Stimulated activated effector memory CD8-positive, alpha-beta T cell treated with anti-CD3 and anti-CD28 coated beads, Interleukin-12 subunit alpha, Interleukin-12 subunit beta, amount 100 ng/mL, for 72 hours (primary cell): ENCODE data around the gene KATNAL2.

ENCODE experiments used
- ATAC-seq: fragments of 150-1000 bp; cut with Tn5 transposase; 2 replicates; pipeline ENCODE4 v1.10.0; 2021
- DNase-seq, 2 donors: peaks; one replicate each; pipeline ENCODE4 v3.0.0; 2021 to 2022; ENCODE audit warnings: low spot score in 2 of 2
- H3K27ac Mint-ChIP-seq: one replicate; pipeline ENCODE4 v1.8.0; 2022; ENCODE audit warnings: mild to moderate bottlenecking, mixed read lengths
- H3K36me3 Mint-ChIP-seq: one replicate; pipeline ENCODE4 v1.8.0; 2022; ENCODE audit warnings: mild to moderate bottlenecking, mixed read lengths
- H3K4me1 Mint-ChIP-seq: one replicate; pipeline ENCODE4 v1.8.0; 2022; ENCODE audit warnings: mixed read lengths
- H3K4me3 Mint-ChIP-seq: one replicate; pipeline ENCODE4 v1.8.0; 2022; ENCODE audit warnings: mild to moderate bottlenecking, mixed read lengths
- H3K9me3 Mint-ChIP-seq: one replicate; pipeline ENCODE4 v1.8.0; 2022; ENCODE audit warnings: mixed read lengths

KATNAL2 gene

GRCh38 chr18:47036927-47037578, 119.7 kb downstream of the KATNAL2 start:
- Mint-ChIP-seq H3K4me1 (no peaks in the 10 kb centered on the region), H3K4me3 (no peak overlapping the region), H3K9me3 (no peaks in the 10 kb centered on the region), H3K27ac (no peak overlapping the region), H3K36me3 (no peaks in the 10 kb centered on the region)
- ATAC-seq: no peak
- no peak for DNase-seq

GRCh38 chr18:47040982-47041381, 123.6 kb downstream of the KATNAL2 start:
- Mint-ChIP-seq H3K9me3 (no peaks in the 10 kb centered on the region), H3K4me3 (no peak overlapping the region), H3K36me3 (no peaks in the 10 kb centered on the region), H3K4me1 (no peaks in the 10 kb centered on the region), H3K27ac (no peak overlapping the region)
- DNase-seq (no peak), ATAC-seq (no peak)

DNA sequence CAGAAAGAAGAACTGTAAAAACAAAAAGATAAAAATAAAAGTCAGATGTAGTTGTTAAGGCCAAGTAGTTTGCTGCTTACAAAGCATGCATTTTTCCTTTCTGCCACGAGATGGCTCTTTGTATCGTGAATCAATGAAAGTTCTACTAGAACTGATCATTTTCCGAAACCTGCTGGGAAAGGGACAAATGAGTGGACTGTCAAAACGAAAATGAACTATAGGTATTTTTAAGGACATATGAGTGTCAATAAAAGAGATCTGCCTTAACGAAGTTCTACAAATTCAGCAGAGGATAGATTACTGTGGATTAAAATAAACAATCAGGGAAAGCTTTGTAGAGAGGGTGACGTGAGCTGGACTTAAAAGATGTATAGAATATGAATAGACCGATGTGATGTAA, 133.1 kb downstream of the KATNAL2 start:
- Mint-ChIP-seq H3K36me3 (no peaks in the 10 kb centered on the region), H3K27ac (no peak overlapping the region), H3K9me3 (no peaks in the 10 kb centered on the region), H3K4me3 (no peak overlapping the region), H3K4me1 (peaks cover 5% of the 10 kb centered on the region)
- ATAC-seq (no peak), DNase-seq (no peak)

GRCh38 chr18:47054369-47054768, 137.0 kb downstream of the KATNAL2 start:
- no peak for DNase-seq
- Mint-ChIP-seq H3K4me3 (no peak overlapping the region), H3K27ac (no peak overlapping the region), H3K36me3 (no peaks in the 10 kb centered on the region), H3K4me1 (peaks cover 5% of the 10 kb centered on the region), H3K9me3 (no peaks in the 10 kb centered on the region)
- ATAC-seq: no peak

GRCh38 chr18:47062471-47062870, 145.1 kb downstream of the KATNAL2 start:
- no peaks in the 10 kb centered on the region for H3K4me1 Mint-ChIP-seq
- no peaks in the 10 kb centered on the region for H3K9me3 Mint-ChIP-seq
- ATAC-seq: no peak
- no peak for DNase-seq
- H3K36me3 Mint-ChIP-seq: no peaks in the 10 kb centered on the region
- H3K27ac Mint-ChIP-seq: no peak overlapping the region
- no peak overlapping the region for H3K4me3 Mint-ChIP-seq

GRCh38 chr18:47063096-47063495, 145.7 kb downstream of the KATNAL2 start:
- no peak for DNase-seq
- Mint-ChIP-seq H3K27ac (no peak overlapping the region), H3K9me3 (no peaks in the 10 kb centered on the region), H3K4me1 (no peaks in the 10 kb centered on the region), H3K36me3 (no peaks in the 10 kb centered on the region), H3K4me3 (no peak overlapping the region)
- no peak for ATAC-seq

DNA sequence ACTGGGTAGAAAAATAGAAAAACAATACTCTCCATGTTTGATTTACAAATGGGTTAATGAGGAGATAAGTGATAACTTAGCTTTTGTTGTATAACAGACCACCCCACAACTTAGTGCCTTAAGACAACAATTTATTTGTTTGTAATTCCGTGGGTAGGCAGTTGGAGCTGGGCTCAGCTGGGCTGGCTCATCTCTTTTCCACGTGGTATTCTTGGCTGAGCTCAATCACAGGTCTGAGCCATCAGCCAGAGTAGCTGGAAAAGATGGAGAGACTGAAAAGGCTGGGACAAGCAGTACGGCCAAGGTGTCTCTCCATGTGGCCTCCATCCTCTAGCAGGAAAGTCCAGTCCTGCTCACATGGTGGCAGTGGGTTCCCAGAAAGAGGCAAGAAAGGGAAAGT, 150.2 kb downstream of the KATNAL2 start:
- no peak for DNase-seq
- H3K36me3 Mint-ChIP-seq: no peaks in the 10 kb centered on the region
- no peaks in the 10 kb centered on the region for H3K4me1 Mint-ChIP-seq
- no peak overlapping the region for H3K4me3 Mint-ChIP-seq
- H3K9me3 Mint-ChIP-seq: no peaks in the 10 kb centered on the region
- ATAC-seq: no peak
- H3K27ac Mint-ChIP-seq: no peak overlapping the region

GRCh38 chr18:47075098-47075883, 157.9 kb downstream of the KATNAL2 start:
- H3K36me3 Mint-ChIP-seq: no peaks in the 10 kb centered on the region
- H3K4me1 Mint-ChIP-seq: no peaks in the 10 kb centered on the region
- no peaks in the 10 kb centered on the region for H3K9me3 Mint-ChIP-seq
- no peak overlapping the region for H3K4me3 Mint-ChIP-seq
- no peak overlapping the region for H3K27ac Mint-ChIP-seq
- DNase-seq (no peak), ATAC-seq (no peak)

GRCh38 chr18:47077111-47077510, 159.7 kb downstream of the KATNAL2 start:
- no peak overlapping the region for H3K4me3 Mint-ChIP-seq
- H3K4me1 Mint-ChIP-seq: no peaks in the 10 kb centered on the region
- DNase-seq (no peak), ATAC-seq (no peak)
- H3K36me3 Mint-ChIP-seq: no peaks in the 10 kb centered on the region
- no peaks in the 10 kb centered on the region for H3K9me3 Mint-ChIP-seq
- H3K27ac Mint-ChIP-seq: no peak overlapping the region

GRCh38 chr18:47080872-47081271, 163.5 kb downstream of the KATNAL2 start:
- Mint-ChIP-seq H3K4me1 (no peaks in the 10 kb centered on the region), H3K36me3 (no peaks in the 10 kb centered on the region)
- ATAC-seq: no peak

GRCh38 chr18:47081578-47081977, 164.2 kb downstream of the KATNAL2 start:
- DNase-seq (no peak), ATAC-seq (no peak)
- H3K4me1 Mint-ChIP-seq: no peaks in the 10 kb centered on the region
- no peak overlapping the region for H3K27ac Mint-ChIP-seq
- no peaks in the 10 kb centered on the region for H3K9me3 Mint-ChIP-seq
- no peak overlapping the region for H3K4me3 Mint-ChIP-seq
- H3K36me3 Mint-ChIP-seq: no peaks in the 10 kb centered on the region

More at GRCh38 chr18:47080872-47081271, 163.5 kb downstream of the KATNAL2 start:
- Mint-ChIP-seq H3K27ac (no peak overlapping the region), H3K4me3 (no peak overlapping the region), H3K9me3 (no peaks in the 10 kb centered on the region)
- no peak for DNase-seq

DNA sequence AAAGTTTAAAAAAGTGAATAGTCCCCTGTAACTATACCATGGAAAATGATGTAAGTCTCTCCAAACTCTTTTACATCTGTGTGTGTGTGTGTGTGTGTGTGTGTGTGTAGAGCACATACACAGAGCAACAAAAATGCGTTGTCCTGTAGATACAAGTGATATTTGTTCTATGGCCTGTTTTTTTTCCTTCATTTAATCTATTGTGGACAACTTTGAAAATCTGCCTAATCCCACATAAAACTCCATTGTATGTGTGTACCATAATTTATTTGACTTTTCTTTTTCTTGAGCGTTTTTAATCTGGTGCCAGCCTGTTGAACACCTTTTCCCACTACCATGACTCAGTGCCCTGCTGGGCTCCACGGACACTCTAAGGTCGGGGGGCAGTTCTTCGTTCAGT, 170.3 kb downstream of the KATNAL2 start:
- ATAC-seq: no peak
- H3K4me1 Mint-ChIP-seq: no peaks in the 10 kb centered on the region
- H3K27ac Mint-ChIP-seq: no peak overlapping the region
- no peaks in the 10 kb centered on the region for H3K9me3 Mint-ChIP-seq
- H3K4me3 Mint-ChIP-seq: no peak overlapping the region
- DNase-seq: no peak
- no peaks in the 10 kb centered on the region for H3K36me3 Mint-ChIP-seq

GRCh38 chr18:47095810-47096209, 178.4 kb downstream of the KATNAL2 start:
- Mint-ChIP-seq H3K27ac (no peak overlapping the region), H3K9me3 (no peaks in the 10 kb centered on the region), H3K4me1 (no peaks in the 10 kb centered on the region), H3K36me3 (no peaks in the 10 kb centered on the region), H3K4me3 (no peak overlapping the region)
- no peak for ATAC-seq
- DNase-seq: no peak

DNA sequence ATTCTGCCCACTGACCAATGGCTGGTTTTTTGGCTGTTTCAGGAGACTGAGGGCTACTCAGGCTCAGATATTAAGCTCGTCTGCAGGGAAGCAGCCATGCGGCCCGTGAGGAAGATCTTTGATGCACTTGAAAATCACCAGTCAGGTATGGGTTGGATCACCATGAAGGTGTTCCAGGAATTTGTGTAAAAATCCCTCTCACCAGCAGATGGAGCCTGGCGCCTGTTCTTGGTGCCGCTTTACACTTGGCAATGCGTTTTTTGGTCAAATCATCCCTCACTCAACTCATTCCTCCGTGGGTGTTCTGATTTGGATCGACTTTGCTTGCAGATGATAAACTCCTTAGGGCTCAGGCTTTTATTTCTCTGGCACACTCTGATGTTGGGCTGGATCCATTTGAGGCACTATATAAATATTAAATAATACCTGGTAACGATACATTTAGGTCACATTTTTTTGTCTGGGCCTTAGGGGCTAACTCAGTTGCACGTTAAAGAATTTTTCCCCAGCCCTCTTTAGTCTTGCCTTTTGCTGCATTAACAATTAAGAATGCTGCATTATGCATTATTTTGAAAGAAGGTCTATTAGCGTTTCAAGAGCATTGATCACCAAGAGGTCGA, 182.9 kb downstream of the KATNAL2 start:
- DNase-seq (peak; percentile 38 to 78), ATAC-seq (peak; percentile 67)
- Mint-ChIP-seq H3K9me3 (no peaks in the 10 kb centered on the region), H3K27ac (no peak overlapping the region), H3K4me3 (no peak overlapping the region), H3K4me1 (no peaks in the 10 kb centered on the region), H3K36me3 (no peaks in the 10 kb centered on the region)

GRCh38 chr18:47108373-47108772, 191.0 kb downstream of the KATNAL2 start:
- H3K9me3 Mint-ChIP-seq: no peaks in the 10 kb centered on the region
- no peak overlapping the region for H3K4me3 Mint-ChIP-seq
- H3K36me3 Mint-ChIP-seq: peaks cover 44% of the 10 kb centered on the region
- H3K27ac Mint-ChIP-seq: no peak overlapping the region
- H3K4me1 Mint-ChIP-seq: no peaks in the 10 kb centered on the region
- no peak for DNase-seq
- ATAC-seq: no peak

DNA sequence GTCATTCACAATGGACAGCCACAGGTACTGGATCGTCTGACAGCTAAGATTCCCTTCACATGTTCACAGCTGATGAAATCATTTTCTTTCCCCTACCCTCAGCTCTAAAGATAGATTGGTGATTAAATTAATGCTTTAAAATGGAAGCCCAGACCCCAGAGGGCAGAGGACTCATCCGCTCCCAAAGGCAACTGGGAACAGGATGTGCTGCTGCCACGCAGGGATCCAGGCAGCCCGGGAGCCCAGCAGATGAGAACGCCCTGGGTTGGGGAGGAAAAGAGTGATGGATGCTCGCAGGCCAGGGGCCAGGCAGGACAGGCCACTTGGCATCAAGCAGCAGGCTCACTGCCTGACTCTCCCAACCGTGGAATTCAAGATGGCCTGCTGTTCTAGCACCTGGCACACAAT, 191.6 kb downstream of the KATNAL2 start:
- Mint-ChIP-seq H3K4me1 (no peaks in the 10 kb centered on the region), H3K27ac (no peak overlapping the region), H3K36me3 (peaks cover 50% of the 10 kb centered on the region), H3K4me3 (no peak overlapping the region), H3K9me3 (no peaks in the 10 kb centered on the region)
- ATAC-seq: no peak
- DNase-seq: no peak
